Prostate gland (tissue), 2 donors: ENCODE results near the gene MSS51.

ENCODE experiments used
- CTCF ChIP-seq, 4 experiments: fragments of 200-600 bp in 2 of 4; fragments of 450-650 bp in 2 of 4; sonication (generic) in 2 of 4; IDR thresholded peaks; 1 replicate in 3 of 4; 2 replicates in 1 of 4; pipeline ENCODE4 v1.5.1; 2016 to 2019; ENCODE audit warnings: antibody characterized with exemption in 4 of 4, mild to moderate bottlenecking in 2 of 4, moderate library complexity in 2 of 4
- POLR2A ChIP-seq: fragments of 450-650 bp; IDR thresholded peaks from one replicate; pipeline ENCODE4 v1.6.1; 2016; ENCODE audit warnings: antibody characterized with exemption, mild to moderate bottlenecking
- POLR2AphosphoS5 ChIP-seq: sonication (generic); formaldehyde crosslinking; IDR thresholded peaks from one replicate; pipeline ENCODE4 v1.6.1; 2017; ENCODE audit warnings: antibody characterized with exemption

GRCh38 chr10:73439055-73439454, 5.7 kb upstream of the MSS51 start:
- TF ChIP-seq CTCF (IDR thresholded peaks at IDR 0.05), result no peak
- TF ChIP-seq POLR2AphosphoS5, result no peak
- TF ChIP-seq POLR2A, result no peak
